GM12874 (cell line): ENCODE measurements around the gene CREB3L4.

ENCODE experiments used
- TF ChIP-seq, protein P1 (sequence below): IDR thresholded peaks from 2 replicates; pipeline ENCODE4 v1.5.1; 2011; ENCODE audit warnings: low read depth, mild to moderate bottlenecking, control low read depth, low read length, moderate library complexity; ENCODE audit not compliant: insufficient read depth

CREB3L4 gene

DNA sequence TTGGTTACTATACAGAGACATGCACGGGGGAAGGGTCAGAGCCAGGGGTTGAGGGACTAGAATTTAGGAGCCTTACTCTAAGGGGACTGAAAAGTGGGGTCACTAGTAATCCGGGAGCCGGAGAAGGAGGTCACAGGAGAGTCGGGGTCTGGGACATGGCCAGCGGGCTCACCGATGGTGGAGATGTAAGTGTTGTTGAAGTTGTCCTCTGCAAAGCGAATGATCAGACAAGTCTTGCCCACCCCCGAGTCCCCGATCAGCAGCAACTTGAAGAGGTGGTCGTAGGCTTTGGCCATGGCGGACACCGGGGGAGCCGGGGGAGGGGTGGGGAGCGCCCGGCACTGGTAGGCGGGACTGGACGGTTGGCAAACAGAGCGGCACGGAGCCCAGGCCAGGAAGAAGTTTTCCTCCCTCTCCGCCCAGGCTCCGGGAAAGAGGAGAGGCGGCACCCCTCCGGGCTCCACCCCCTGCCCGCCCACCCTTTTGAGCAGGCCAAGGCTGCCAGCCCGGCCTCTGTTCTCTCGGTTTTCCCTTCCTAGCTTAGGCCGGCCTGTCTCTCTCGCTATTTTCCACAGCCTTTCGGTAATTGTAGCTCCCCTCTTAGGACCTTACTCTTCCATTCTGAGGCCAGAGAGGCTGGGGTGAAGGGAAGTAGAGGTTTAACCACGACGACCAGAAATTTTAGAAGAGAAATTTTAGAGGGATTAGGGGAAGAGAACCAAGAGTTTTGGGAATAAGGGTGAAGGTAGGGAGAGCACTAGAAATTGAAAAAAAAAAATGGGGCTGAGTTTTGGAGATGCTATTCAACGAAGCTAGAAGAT is 18.4 kb downstream of the CREB3L4 start, which contains the start of gene RAB13:
Gene RAB13, minus strand, starts transcription at position 399 of the 821 bp plus-strand sequence. Its CDS starts 103 bp downstream, at position 296.
- TF ChIP-seq, protein P1, sequence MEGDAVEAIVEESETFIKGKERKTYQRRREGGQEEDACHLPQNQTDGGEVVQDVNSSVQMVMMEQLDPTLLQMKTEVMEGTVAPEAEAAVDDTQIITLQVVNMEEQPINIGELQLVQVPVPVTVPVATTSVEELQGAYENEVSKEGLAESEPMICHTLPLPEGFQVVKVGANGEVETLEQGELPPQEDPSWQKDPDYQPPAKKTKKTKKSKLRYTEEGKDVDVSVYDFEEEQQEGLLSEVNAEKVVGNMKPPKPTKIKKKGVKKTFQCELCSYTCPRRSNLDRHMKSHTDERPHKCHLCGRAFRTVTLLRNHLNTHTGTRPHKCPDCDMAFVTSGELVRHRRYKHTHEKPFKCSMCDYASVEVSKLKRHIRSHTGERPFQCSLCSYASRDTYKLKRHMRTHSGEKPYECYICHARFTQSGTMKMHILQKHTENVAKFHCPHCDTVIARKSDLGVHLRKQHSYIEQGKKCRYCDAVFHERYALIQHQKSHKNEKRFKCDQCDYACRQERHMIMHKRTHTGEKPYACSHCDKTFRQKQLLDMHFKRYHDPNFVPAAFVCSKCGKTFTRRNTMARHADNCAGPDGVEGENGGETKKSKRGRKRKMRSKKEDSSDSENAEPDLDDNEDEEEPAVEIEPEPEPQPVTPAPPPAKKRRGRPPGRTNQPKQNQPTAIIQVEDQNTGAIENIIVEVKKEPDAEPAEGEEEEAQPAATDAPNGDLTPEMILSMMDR: no peak

DNA sequence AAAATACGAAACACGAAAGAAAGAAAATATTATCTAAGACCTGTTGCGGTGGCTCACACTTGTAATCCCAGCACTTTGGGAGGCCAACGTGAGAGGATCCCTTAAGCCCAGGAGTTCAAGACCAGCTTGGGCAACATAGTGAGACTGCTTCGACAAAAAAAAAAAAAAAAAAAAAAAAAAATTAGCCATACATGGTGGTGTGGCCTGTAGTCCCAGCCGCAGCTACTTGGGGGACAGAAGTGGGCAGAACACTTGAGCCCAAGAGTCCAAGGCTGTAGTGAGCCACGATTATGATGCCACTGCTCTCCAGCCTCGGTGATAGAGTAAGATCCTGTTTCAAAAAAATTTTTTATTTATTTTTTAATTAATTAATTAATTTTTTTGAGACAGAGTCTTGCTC is 19.9 kb downstream of the CREB3L4 start:
- TF ChIP-seq, protein P1: no peak

DNA sequence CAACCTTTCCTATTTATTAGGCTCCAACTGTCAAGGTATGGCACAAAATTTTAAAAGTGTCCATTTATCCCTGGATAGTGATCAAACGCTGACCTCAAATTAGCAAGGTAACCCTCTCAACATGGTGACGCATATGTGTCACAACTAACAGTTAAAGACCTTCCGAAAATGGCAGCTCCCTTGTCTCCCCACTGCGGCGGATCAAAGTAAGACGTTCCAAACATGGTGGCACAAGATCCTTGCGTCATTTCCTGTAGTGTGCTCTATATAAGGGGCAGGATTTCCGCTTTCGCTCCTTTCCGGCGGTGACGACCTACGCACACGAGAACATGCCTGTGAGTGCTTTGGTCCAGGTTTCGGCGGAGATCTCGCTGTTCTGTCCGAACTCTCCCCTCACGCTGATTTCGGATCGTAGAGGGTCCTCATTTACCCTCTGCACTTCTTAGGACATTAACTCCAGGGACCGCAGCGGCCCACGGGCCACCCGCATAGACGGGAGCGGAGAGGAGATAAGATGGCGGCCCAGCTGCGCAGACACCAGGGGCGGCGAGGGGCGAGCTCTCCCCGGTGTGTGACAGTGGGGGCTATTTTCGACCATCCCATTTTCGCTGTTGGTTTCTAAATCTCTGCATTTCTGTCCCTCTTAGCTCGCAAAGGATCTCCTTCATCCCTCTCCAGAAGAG is 22.9 kb downstream of the CREB3L4 start, which contains the start of gene RPS27:
Gene RPS27, plus strand, starts transcription at position 295 of the 683 bp plus-strand sequence. Its CDS starts 35 bp downstream, at position 330.
- TF ChIP-seq, protein P1: no peak

DNA sequence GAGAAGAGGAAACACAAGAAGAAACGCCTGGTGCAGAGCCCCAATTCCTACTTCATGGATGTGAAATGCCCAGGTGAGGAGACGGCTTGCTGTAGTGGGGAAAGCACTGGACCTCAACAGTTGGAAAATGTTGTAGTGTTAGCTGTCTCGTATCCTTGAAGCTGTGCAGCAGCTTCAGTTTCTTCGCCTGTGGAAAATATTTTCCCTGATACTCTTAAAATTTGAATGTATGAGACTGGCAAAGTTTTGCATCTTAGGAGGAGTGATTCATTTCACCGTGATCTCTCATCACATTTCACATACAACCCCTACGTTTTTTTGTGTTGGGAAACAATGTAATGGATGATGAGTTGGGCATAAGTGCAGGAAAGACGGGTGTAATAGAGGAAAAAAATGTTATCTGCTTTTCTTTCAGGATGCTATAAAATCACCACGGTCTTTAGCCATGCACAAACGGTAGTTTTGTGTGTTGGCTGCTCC is 23.5 kb downstream of the CREB3L4 start:
- TF ChIP-seq, protein P1: no peak

DNA sequence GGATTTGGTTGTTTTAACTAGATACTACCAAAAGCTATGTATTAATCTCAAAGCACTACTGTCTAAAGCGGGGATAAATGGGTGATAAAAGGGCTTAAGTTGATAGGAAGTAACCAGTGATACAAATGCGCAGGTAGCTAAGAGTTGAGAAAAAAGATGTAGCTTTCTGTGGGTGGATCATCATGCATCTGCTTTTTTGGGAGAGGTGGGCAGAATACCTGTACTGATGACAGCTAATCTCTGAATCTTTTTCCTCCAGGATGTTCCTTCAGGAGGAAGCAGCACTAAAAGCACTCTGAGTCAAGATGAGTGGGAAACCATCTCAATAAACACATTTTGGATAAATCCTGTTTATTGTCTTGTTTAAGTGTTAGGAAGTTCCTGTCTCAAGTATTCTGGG is 24.1 kb downstream of the CREB3L4 start:
- TF ChIP-seq, protein P1: no peak

DNA sequence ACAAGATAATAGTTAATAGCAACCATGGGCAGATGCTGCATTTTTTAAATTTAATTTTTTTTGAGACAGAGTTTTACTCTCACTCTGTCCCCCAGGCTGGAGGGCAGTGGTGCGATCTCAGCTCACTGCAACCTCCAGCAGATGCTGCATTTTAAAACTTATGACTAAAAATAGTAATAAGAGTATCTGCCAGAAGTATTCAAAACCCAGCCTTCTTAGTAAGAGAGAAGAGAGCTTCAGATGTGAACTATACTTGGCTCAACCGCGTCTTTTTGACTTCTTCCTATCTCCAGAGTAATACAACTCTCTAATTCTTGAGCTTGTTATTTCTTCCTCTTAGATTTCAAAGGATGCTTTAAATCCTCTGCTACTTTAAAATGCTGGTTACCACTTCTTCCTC is 27.5 kb downstream of the CREB3L4 start:
- TF ChIP-seq, protein P1: no peak

DNA sequence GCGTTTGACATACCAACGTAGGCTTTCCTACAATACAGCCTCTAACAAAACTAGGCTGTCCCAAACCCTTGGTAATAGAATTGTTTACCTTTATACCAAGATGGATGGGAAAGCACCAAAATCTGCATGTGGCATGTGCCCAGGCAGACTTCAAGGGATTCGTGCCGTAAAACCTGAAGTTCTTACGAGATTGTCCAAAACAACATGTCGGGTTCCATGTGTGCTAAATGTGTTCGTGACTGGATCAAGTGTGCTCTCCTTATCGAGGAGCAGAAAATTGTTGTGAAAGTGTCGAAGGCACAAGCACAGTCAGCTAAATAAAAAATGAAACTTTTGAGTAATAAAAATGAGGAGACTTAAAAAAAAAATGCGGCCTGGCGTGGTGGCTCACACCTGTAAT is 27.9 kb downstream of the CREB3L4 start:
- TF ChIP-seq, protein P1: no peak
